ENCODE data around the gene SLC39A7. TPM values are rescaled to one million over a fixed set of nuclear protein-coding genes. Genes with fewer than 3 reads are reported as not detected.

Gene SLC39A7
- total RNA-seq, 1 donor from 2014 or later, result 94.1 TPM

DNA sequence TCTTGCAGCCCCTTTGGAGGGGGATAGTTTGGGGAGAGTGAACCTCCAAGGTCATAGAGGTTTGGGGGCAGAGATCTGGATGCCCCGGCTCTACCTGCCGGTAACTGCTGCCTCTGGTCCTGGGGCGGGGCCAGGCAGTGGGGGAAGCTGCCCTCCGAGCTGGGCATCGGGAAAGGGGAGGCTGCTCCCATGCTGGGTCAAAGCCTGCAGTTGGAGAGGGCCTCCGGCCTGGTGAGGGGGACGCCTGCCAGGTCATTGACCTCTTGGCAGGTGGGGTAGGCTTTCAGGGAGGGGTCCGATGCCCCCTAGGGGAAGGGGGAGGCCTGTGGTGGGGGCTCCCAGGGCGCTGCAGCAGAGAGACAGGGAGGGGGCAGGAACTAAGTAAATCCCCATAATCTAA is 15.5 kb upstream of the SLC39A7 start:
- Histone ChIP-seq H3K36me3 (ENCODE audit: control insufficient read depth, insufficient read depth, low read length) (no peaks in the 10 kb centered on the region), H3K27me3 (ENCODE audit: control insufficient read depth, insufficient read depth, low read length) (peaks cover 15% of the 10 kb centered on the region), H3K4me3 (ENCODE audit: low read depth, low read length) (no peak overlapping the region)
- no peak for TF ChIP-seq CTCF (IDR thresholded peaks at IDR 0.05; ENCODE audit: insufficient read depth, low read length, poor library complexity, severe bottlenecking)
- no peak for DNase-seq (ENCODE audit: low read depth)

DNA sequence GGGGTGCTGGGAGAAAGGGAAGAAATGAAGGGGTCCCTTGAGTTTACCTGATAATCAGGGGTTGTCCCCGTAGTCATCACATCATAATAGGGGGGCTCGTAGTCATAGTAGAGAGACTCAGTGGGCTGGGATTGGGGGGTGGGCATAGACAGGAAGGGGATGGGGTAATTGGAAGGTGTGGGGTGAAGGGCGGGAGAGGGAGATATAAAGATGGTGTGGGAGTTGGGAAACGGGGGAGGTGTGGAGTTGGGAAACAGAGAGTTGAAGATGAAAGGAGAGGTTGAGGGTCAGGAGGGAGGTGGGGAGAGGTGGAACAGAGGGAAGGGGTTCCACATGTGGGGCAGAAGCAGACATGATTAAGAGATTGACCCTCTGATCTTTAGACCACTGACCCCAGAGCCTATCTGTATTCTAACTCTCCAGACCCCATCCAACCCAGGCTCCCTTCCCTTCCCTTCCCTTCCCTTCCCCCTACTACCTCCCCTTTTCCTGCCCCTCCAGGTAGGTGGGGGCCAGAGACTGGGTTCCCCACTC is 14.9 kb upstream of the SLC39A7 start:
- Histone ChIP-seq H3K27me3 (ENCODE audit: control insufficient read depth, insufficient read depth, low read length) (peaks cover 16% of the 10 kb centered on the region), H3K36me3 (ENCODE audit: control insufficient read depth, insufficient read depth, low read length) (no peaks in the 10 kb centered on the region), H3K4me3 (ENCODE audit: low read depth, low read length) (no peak overlapping the region)
- no peak for DNase-seq (ENCODE audit: low read depth)
- no peak for TF ChIP-seq CTCF (IDR thresholded peaks at IDR 0.05; ENCODE audit: insufficient read depth, low read length, poor library complexity, severe bottlenecking)

GRCh38 chr6:33187809-33188208 is 12.9 kb upstream of the SLC39A7 start:
- no peak for DNase-seq (ENCODE audit: low read depth)
- Histone ChIP-seq H3K27me3 (ENCODE audit: control insufficient read depth, insufficient read depth, low read length) (peaks cover 33% of the 10 kb centered on the region), H3K36me3 (ENCODE audit: control insufficient read depth, insufficient read depth, low read length) (no peaks in the 10 kb centered on the region), H3K4me3 (ENCODE audit: low read depth, low read length) (no peak overlapping the region)
- TF ChIP-seq CTCF (IDR thresholded peaks at IDR 0.05; ENCODE audit: insufficient read depth, low read length, poor library complexity, severe bottlenecking), result no peak

- DNase-seq (ENCODE audit: low read depth), result no peak
- Histone ChIP-seq H3K4me3 (ENCODE audit: low read depth, low read length) (no peak overlapping the region), H3K27me3 (ENCODE audit: control insufficient read depth, insufficient read depth, low read length) (peaks cover 36% of the 10 kb centered on the region), H3K36me3 (ENCODE audit: control insufficient read depth, insufficient read depth, low read length) (no peaks in the 10 kb centered on the region)
- no peak for TF ChIP-seq CTCF (IDR thresholded peaks at IDR 0.05; ENCODE audit: insufficient read depth, low read length, poor library complexity, severe bottlenecking)
Measured at GRCh38 chr6:33189164-33189563, 11.5 kb upstream of the SLC39A7 start.

DNA sequence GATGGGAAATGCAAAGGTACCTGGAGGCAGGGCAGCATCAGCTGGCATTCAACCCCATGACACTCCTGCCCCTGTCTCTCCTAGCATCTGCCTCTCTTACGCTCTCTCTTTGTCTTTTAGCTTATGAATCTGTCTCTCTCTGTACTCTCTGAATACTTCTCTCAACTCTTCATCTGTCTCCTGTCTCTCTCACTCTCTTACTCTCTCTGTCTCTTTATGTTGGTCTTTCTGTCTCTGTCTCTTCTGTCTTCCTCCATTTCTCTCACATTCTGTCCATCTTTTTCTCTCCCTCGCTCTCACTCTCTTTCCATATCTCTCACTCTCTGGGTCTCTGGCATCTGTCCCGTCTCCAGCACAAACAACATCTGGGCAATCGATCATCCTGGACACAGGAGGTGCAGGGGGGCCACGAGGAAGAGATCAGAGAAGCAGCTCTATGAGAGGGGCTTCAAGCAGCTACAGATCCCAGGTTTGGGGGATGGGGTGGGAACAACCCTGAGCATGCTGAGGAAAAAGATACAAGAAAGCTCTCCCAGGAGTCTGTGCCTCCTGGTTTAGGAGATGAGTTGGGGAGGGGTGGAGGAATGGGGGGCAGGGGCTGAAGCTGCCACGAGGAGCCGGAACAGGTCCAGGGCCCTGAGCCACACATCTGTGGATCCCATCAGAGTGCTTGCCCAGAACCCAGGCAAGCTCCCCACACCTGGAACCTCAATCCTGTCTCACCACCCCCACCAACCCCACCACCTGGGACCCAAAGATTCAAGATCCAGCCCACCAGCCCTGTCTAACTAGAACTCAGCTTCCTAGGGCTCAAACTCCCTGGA is 10.8 kb upstream of the SLC39A7 start:
- Histone ChIP-seq H3K27me3 (ENCODE audit: control insufficient read depth, insufficient read depth, low read length) (peaks cover 36% of the 10 kb centered on the region), H3K4me3 (ENCODE audit: low read depth, low read length) (no peak overlapping the region), H3K36me3 (ENCODE audit: control insufficient read depth, insufficient read depth, low read length) (no peaks in the 10 kb centered on the region)
- no peak for DNase-seq (ENCODE audit: low read depth)
- TF ChIP-seq CTCF (IDR thresholded peaks at IDR 0.05; ENCODE audit: insufficient read depth, low read length, poor library complexity, severe bottlenecking), result no peak

Measured in kidney epithelial cell (primary cell).